ENCODE measurements around the gene LIMS4.
"Not testable (repeated sequence)": the region's sequence is repeated elsewhere in the genome, so short reads cannot be mapped to it uniquely, and the experiment has no call there.

- not testable (repeated sequence) for TF ChIP-seq CTCF (IDR thresholded peaks at IDR 0.05; ENCODE audit: control extremely low read depth in 1 of 3, insufficient read depth in 1 of 3, low read depth in 1 of 3, low read length in 3 of 3); RAD21 (IDR thresholded peaks at IDR 0.05 in 1 of 2, conservative IDR thresholded peaks at IDR 0.05 in 1 of 2; ENCODE audit: low read depth in 2 of 2, low read length in 2 of 2); ZNF274 (IDR thresholded peaks at IDR 0.05; ENCODE audit: borderline replicate concordance, extremely low read depth, low read length)
Observed at GRCh38 chr2:110407142-110407541, 65.5 kb downstream of the LIMS4 start.

Data from H1 (cell line).